Measurements from ENCODE around the gene POMP. TPM values are rescaled to one million over a fixed set of nuclear protein-coding genes. Genes with fewer than 3 reads are reported as not detected.

The POMP gene
- polyA plus RNA-seq, 1 of the 3 experiments (the other 2 are of a cell fraction) = 37.1 TPM

DNA sequence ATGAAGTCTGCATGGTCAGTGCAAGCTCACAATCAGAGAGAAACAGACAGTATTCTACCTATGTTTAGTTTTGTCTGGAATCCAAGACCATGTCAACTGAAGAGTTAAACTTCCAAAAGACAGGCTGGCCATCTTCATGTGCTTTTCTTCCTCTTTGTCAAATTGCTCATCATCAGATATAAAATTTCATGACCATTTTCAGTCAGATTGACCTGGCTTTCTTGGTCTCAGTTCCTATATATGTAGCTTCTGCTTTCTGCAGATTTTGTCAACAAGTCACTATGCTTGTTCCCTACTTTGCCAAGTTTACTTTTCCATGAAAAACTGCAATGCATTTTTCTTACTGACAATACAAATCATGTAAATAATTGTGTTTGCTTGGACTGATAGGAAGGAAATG is 46.0 kb downstream of the POMP start:
- Histone ChIP-seq H3K9me2 (no peaks in the 10 kb centered on the region), H4K20me1 (ENCODE audit: insufficient read depth) (no peaks in the 10 kb centered on the region), H3K9ac (no peak overlapping the region), H2AFZ (ENCODE audit: low read depth) (no peak overlapping the region), H3K27me3 (ENCODE audit: insufficient read depth) (no peaks in the 10 kb centered on the region), H3K36me3 (replicated peaks in 1 of 2; ENCODE audit: control insufficient read depth in 1 of 2, insufficient read depth in 2 of 2, low read length in 1 of 2) (no peaks in the 10 kb centered on the region), H3K4me1 (ENCODE audit: control insufficient read depth in 1 of 2, insufficient read depth in 2 of 2, low read depth in 1 of 2, low read length in 1 of 2) (peaks cover 0 to 3% of the 10 kb centered on the region in 2 experiments; a peak in 2 of 4 replicates), H3K27ac (ENCODE audit: low read depth in 2 of 2, low read length in 1 of 2) (no peak overlapping the region), H3K4me2 (no peak overlapping the region), H3F3A (replicated peaks; ENCODE audit: insufficient read depth) (no peaks in the 10 kb centered on the region), H3K4me3 (ENCODE audit: low read depth in 2 of 2, low read length in 1 of 2) (no peak overlapping the region), H3K9me3 (no peaks in the 10 kb centered on the region), H3K79me2 (ENCODE audit: insufficient read depth) (no peaks in the 10 kb centered on the region)
- ChIA-PET CTCF (interaction anchor here (1.0 kb wide), 1 partner anchor 12 kb away, joined by 3 read pairs; no protein-coding TSS in a partner anchor), POLR2A (no interaction called here)
- no peak for DNase-seq
- TF ChIP-seq EZH2phosphoT487 (IDR thresholded peaks at IDR 0.05; ENCODE audit: borderline replicate concordance, low read depth) = no peak
- TF ChIP-seq TEAD4 (IDR thresholded peaks at IDR 0.05; ENCODE audit: borderline replicate concordance, insufficient read depth) = no peak
- no peak for TF ChIP-seq RAD21 (IDR thresholded peaks at IDR 0.05; ENCODE audit: low read length)
- TF ChIP-seq, protein P1, sequence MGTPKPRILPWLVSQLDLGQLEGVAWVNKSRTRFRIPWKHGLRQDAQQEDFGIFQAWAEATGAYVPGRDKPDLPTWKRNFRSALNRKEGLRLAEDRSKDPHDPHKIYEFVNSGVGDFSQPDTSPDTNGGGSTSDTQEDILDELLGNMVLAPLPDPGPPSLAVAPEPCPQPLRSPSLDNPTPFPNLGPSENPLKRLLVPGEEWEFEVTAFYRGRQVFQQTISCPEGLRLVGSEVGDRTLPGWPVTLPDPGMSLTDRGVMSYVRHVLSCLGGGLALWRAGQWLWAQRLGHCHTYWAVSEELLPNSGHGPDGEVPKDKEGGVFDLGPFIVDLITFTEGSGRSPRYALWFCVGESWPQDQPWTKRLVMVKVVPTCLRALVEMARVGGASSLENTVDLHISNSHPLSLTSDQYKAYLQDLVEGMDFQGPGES (IDR thresholded peaks at IDR 0.05; ENCODE audit: low read depth, low read length) = no peak
- TF ChIP-seq, protein P2, sequence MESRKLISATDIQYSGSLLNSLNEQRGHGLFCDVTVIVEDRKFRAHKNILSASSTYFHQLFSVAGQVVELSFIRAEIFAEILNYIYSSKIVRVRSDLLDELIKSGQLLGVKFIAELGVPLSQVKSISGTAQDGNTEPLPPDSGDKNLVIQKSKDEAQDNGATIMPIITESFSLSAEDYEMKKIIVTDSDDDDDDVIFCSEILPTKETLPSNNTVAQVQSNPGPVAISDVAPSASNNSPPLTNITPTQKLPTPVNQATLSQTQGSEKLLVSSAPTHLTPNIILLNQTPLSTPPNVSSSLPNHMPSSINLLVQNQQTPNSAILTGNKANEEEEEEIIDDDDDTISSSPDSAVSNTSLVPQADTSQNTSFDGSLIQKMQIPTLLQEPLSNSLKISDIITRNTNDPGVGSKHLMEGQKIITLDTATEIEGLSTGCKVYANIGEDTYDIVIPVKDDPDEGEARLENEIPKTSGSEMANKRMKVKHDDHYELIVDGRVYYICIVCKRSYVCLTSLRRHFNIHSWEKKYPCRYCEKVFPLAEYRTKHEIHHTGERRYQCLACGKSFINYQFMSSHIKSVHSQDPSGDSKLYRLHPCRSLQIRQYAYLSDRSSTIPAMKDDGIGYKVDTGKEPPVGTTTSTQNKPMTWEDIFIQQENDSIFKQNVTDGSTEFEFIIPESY (IDR thresholded peaks at IDR 0.05; ENCODE audit: borderline replicate concordance, low read depth) = no peak
- TF ChIP-seq FOXM1 (IDR thresholded peaks at IDR 0.05; ENCODE audit: low read depth) = no peak
- no peak for TF ChIP-seq TCF12 (IDR thresholded peaks at IDR 0.05)
- TF ChIP-seq RFX5 (IDR thresholded peaks at IDR 0.05; ENCODE audit: low read length) = no peak
- TF ChIP-seq YY1 (IDR thresholded peaks at IDR 0.05; ENCODE audit: low read depth) = no peak
- TF ChIP-seq, protein P3, sequence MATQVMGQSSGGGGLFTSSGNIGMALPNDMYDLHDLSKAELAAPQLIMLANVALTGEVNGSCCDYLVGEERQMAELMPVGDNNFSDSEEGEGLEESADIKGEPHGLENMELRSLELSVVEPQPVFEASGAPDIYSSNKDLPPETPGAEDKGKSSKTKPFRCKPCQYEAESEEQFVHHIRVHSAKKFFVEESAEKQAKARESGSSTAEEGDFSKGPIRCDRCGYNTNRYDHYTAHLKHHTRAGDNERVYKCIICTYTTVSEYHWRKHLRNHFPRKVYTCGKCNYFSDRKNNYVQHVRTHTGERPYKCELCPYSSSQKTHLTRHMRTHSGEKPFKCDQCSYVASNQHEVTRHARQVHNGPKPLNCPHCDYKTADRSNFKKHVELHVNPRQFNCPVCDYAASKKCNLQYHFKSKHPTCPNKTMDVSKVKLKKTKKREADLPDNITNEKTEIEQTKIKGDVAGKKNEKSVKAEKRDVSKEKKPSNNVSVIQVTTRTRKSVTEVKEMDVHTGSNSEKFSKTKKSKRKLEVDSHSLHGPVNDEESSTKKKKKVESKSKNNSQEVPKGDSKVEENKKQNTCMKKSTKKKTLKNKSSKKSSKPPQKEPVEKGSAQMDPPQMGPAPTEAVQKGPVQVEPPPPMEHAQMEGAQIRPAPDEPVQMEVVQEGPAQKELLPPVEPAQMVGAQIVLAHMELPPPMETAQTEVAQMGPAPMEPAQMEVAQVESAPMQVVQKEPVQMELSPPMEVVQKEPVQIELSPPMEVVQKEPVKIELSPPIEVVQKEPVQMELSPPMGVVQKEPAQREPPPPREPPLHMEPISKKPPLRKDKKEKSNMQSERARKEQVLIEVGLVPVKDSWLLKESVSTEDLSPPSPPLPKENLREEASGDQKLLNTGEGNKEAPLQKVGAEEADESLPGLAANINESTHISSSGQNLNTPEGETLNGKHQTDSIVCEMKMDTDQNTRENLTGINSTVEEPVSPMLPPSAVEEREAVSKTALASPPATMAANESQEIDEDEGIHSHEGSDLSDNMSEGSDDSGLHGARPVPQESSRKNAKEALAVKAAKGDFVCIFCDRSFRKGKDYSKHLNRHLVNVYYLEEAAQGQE (IDR thresholded peaks at IDR 0.05; ENCODE audit: low read depth, low read length) = no peak
- TF ChIP-seq, protein P4, sequence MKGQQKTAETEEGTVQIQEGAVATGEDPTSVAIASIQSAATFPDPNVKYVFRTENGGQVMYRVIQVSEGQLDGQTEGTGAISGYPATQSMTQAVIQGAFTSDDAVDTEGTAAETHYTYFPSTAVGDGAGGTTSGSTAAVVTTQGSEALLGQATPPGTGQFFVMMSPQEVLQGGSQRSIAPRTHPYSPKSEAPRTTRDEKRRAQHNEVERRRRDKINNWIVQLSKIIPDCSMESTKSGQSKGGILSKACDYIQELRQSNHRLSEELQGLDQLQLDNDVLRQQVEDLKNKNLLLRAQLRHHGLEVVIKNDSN (IDR thresholded peaks at IDR 0.05; ENCODE audit: borderline replicate concordance, low read depth) = no peak
- TF ChIP-seq POLR2AphosphoS5 (IDR thresholded peaks at IDR 0.05; ENCODE audit: low read depth, low read length) = no peak
- TF ChIP-seq, protein P5, sequence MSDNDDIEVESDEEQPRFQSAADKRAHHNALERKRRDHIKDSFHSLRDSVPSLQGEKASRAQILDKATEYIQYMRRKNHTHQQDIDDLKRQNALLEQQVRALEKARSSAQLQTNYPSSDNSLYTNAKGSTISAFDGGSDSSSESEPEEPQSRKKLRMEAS (IDR thresholded peaks at IDR 0.05; ENCODE audit: low read depth) = no peak
- no peak for TF ChIP-seq EP300 (IDR thresholded peaks at IDR 0.05; ENCODE audit: borderline replicate concordance in 1 of 2, low read depth in 1 of 2, low read length in 1 of 2)

Measured in SK-N-SH (cell line).